Astrocyte of the hippocampus (primary cell): ENCODE data around the gene RELCH.
"Not testable (repeated sequence)": the region's sequence is repeated elsewhere in the genome, so short reads cannot be mapped to it uniquely, and the experiment has no call there.

Experiments used
- DNase-seq: peaks from one replicate; pipeline ENCODE4 v3.0.0; 2011; ENCODE audit warnings: low read depth, low spot score

RELCH gene

DNA sequence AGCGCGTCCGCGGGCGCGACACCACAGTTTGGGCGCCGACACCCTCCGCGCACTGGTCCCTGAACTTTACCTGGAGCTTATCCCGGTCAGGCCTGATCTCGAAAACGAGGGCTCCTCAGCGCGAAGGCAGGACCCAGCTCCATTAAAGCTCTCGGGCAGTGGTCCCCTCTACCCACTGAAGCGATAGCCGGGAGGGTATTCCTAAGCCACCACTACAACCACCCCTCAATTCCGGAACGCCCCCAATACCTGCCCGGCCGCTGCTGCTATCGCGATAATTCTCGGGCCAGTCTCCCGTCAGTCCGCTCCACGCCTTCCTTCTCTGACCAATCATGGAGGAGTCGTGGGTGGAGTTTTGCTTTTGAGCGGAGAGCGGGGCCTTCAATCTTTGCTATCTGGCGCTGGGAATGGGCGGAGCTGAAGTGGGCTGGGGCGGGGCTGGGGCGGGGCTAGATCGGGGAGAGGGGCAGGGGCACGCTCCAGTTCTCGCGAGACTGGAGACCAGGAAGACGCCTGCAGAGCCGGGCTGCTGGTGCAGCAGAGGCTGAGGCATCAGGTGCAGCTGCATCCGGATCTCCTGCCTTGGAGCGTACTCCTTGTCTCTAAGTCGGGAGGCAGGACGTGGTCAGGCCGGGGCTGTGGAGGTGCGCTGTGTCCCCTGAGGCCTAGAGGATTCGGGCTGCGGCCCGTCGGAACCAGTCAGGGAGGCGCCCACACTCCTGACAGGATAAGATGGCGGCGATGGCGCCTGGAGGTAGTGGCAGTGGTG, at the start of gene RELCH, which contains the start of gene PIGN:
RELCH (plus strand) TSS at position 482 of the 769 bp plus-strand sequence; CDS start at position 733, 251 bp downstream.
PIGN (minus strand) TSS at position 283 of the 769 bp plus-strand sequence. CDS start 25,703 bp downstream, outside the sequence.
- DNase-seq: peak; percentile 99

- no peak for DNase-seq
Observed at GRCh38 chr18:62138461-62139235, 48.4 kb upstream of the RELCH start.

GRCh38 chr18:62140259-62140658, 46.8 kb upstream of the RELCH start:
- DNase-seq: no peak

GRCh38 chr18:62144338-62144737, 42.7 kb upstream of the RELCH start:
- DNase-seq: no peak

GRCh38 chr18:62151068-62151771, 35.8 kb upstream of the RELCH start:
- no peak for DNase-seq

DNA sequence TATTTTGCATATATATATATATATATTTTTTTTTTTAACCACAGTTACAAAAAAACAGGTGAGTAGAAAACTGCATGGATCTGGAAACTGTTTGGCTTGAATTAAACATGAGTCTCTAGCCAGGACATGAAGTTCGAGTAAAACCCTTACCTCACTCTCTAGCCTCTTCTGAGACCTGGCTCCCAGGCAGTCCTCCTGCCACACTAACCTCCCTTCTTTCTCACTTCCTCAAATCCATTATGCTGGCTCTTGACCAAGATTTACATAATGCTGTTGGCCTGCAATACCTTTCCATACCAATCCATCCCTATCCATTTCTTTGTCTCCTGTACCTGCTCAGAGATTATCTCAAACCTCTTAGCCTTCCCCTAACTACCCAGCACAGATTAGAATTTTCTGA, 34.2 kb upstream of the RELCH start:
- DNase-seq: no peak

DNA sequence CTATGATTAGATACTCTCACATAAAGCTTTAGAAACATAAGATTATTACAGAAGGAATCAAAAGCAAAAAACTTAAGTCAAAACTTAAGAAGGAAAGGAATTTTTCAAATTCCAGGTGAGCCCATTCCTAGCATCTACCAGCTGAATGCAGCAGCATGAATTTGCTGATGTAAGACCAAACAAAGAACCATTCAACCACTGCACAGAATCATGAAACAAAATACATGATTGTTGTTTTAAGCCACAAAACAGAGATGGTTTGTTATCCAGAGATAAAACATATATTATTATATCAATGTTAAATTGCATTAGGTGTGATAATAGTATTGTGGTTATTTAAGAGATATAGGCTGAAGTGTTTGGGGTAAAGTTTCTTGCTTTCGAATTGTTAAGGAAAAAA, 29.2 kb upstream of the RELCH start:
- no peak for DNase-seq

DNA sequence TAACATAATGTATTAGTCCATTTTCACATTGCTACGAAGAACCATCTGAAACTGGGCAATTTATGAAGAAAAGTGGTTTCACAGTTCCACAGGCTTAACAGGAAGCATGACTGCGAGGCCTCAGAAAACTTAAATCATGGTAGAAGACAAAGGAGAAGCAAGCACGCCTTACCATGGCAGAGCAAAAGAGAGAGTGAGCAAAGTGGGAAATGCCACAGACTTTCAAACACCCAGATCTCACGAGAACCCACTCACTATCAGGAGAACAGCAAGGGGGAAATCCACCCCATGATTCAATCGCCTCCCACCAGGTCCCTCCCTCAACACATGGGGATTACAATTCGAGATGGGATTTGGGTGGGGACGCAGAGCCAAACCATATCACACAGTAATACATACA, 22.7 kb upstream of the RELCH start:
- no peak for DNase-seq

- DNase-seq: no peak
Observed at GRCh38 chr18:62164855-62165487, 22.1 kb upstream of the RELCH start.

DNA sequence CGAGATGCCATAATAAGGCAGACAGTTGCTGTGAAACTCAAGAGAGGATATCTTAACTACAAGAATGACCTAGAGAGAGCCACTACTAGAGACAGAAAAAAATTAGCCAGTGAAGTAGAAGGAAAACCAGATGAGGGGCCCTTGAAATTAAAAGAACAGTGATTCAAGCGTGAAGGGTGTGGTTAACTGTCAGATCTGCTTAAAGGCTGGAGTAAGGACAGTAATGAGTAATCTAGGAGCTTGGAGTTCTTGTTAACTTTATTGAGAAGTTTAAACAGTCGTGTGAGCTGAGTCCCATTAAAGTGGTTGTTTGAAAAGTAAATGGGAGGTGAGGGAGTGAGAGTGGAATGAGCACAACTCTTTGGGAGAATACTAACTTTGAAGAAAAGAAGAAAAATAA, 21.5 kb upstream of the RELCH start:
- DNase-seq: no peak

DNA sequence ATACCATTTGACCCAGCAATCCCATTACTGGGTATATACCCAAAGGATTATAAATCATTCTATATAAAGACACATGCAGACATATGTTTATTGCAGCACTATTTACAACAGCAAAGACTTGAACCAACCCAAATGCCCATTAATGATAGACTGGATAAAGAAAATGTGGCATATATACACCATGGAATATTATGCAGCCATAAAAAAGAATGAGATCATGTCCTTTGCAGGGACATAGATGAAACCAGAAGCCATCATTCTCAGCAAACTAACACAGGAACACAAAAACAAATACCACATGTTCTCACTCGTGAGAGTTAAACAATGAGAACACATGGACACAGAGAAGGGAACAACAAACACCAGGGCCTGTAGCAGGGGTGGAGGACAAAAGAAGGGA, 20.5 kb upstream of the RELCH start:
- DNase-seq: not testable (repeated sequence)

- no peak for DNase-seq
Observed at GRCh38 chr18:62170857-62171256, 16.2 kb upstream of the RELCH start.

- no peak for DNase-seq
Observed at GRCh38 chr18:62172298-62172697, 14.8 kb upstream of the RELCH start.

DNA sequence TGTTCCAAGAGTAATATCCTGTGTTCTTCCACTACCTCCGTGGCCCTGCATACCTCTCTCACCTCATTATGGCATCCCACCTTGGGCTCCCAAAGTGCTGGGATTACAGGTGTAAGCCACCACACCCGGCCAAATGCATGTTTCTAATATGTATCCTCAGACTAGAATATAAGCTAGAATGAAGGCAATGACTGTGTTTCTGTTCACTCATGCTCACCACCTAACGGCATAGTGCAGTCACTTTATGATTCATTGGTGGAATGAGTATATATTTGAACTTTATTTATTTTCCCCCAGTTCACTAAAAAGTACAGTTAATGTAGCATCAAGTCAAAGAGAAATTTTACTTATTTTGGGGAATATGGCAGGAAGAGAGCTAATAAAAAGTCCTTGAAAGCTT, 11.5 kb upstream of the RELCH start:
- no peak for DNase-seq

DNA sequence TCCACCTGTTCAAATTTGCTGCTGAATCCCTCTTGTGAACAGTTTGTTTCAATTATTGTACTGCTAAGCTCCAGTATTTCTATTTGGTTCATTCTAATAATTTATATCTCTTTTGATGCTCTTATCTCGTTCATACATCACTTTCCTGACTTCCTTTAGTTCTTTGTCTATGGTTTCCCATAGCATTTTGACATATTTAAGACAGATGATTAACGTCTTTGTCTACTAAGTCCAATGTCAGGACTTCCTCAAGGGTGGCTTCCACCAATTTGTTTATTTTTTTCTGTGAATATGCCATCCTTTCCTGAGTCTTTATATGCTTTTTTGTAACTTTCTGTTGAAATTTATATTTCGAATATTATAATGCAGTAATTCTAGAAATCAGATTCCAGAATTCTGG, 9.8 kb upstream of the RELCH start:
- DNase-seq: no peak

DNA sequence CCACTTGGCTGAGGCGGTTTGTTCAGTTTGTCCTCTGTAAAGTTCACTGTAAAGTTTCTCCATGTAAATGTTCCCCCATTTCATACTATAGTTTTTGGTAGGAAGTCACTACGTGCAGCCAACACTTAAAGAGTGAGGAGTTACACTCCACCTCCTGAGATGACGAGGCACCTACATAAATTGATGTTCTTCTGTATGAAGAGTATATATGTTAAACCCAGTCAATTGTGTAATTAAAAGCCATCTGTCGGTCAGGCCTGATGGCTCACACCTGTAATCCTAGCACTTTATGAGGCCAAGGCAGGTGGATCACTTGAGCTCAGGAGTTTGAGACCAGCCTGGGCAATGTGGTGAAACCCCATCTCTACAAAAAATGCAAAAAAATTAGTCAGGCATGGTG, 7.8 kb upstream of the RELCH start:
- no peak for DNase-seq

DNA sequence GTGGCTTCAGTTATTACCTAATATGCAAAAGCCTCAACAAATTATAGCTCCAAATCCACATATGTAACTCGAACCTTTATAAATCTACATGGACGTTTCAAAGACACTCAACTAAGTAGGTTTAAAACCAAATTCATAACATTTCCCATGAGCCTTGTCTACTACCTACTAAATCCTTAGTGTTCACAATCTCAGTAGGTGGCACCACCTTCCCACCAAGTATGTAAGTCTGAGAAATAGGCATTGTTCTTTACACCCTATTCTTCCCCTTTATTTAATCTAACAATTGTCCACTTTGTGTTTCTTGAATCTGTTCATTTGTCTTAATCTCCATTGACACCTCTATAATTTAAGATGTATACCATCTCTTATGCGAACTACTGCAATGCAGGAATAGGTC, 4.8 kb upstream of the RELCH start:
- no peak for DNase-seq

DNA sequence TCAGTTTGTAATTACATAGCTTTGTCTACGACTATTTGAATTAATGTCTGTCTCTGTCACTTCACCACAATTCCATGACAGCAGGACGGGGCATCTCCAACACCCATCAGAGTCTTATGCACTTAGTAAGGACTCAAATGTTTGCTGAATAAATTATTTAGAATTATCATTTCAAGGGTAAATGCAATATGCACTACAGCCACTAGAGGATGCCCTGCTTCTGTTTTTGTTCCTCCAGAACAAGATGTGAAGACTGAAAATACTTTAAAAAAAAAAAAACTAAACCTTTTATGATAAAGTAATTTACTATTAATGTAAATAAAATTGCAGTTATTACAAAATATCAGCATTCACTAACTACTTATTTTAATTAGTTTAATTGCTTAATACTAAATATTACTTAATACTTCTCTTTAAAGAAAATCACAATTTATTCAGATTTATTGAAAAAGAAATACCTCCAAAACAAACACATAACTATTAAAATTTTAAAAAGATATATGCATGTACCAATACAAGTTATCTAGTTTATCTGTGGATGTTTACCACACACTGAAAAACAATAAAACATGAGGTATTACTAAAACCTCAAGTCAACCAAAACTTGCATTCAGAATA, 3.4 kb upstream of the RELCH start:
- DNase-seq: peak; percentile 69

DNA sequence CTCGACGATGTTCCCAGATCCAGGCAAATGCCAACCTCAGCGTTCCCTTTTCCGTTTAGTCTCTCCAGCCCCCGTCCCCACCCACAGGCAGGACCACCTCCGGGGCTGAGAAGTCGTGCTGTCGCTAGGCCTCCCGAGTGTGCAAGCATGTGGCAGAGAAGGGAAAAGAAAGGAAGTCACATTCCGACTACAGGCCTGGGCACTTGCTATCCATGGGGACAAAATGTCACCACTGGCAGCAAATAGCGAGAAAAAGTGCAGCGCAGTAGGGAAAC, 619 bp upstream of the RELCH start:
- DNase-seq: no peak

GRCh38 chr18:62187543-62188510, 772 bp downstream of the RELCH start:
- DNase-seq: peak; percentile 48
